Activated CD4-positive, alpha-beta T cell treated with anti-CD3 and anti-CD28 coated beads for 36 hours (primary cell): ENCODE data around the gene URB1. TPM values are rescaled to one million over a fixed set of nuclear protein-coding genes. Genes with fewer than 3 reads are reported as not detected.

Source experiments
- ATAC-seq: fragments of 200-7000 bp; cut with Tn5 transposase; one replicate; pipeline ENCODE4 v1.10.0; 2021; ENCODE audit warnings: mild to moderate bottlenecking, moderate library complexity
- CTCF ChIA-PET: fragments of 350-600 bp; sonication (Branson Sonifier 250); formaldehyde crosslinking; loops from one replicate; lab custom pipeline; 2021; ENCODE audit warnings: antibody characterized with exemption; lab: Charles Lee
- POLR2A ChIA-PET: fragments of 350-600 bp; sonication (Branson Sonifier 250); formaldehyde crosslinking; loops from one replicate; lab custom pipeline; 2021; ENCODE audit warnings: antibody characterized with exemption, inconsistent platforms; lab: Charles Lee
- DNase-seq: peaks from one replicate; pipeline ENCODE4 v3.0.0-alpha.2; 2020
- H3K27ac Mint-ChIP-seq: one replicate; pipeline ENCODE4 v1.8.0; 2021; ENCODE audit warnings: mixed read lengths
- H3K27me3 Mint-ChIP-seq: one replicate; pipeline ENCODE4 v1.8.0; 2021; ENCODE audit warnings: mixed read lengths
- H3K36me3 Mint-ChIP-seq: one replicate; pipeline ENCODE4 v1.8.0; 2021; ENCODE audit warnings: low read depth, mixed read lengths
- H3K4me1 Mint-ChIP-seq: one replicate; pipeline ENCODE4 v1.8.0; 2021; ENCODE audit warnings: mixed read lengths
- H3K4me3 Mint-ChIP-seq: one replicate; pipeline ENCODE4 v1.8.0; 2021; ENCODE audit warnings: mild to moderate bottlenecking, moderate library complexity, mixed read lengths
- H3K9me3 Mint-ChIP-seq: one replicate; pipeline ENCODE4 v1.8.0; 2021; ENCODE audit warnings: low read depth, mixed read lengths
- intact Hi-C, 2 experiments: fragments of 100-400 bp; cut with DNase I in 1 of 2; cut with micrococcal nuclease in 1 of 2; formaldehyde crosslinking; loops; one replicate each; pipeline versions ENCODE4 v1.14.2 to v1.15.1; 2022 to 2024; cut with DNase I, micrococcal nuclease
- total RNA-seq, 2 experiments: library from RNA; stranded (reverse); gene quantifications; one replicate each; pipeline ENCODE4 v1.2.3, GENCODE V29; 2021

Gene URB1
- total RNA-seq, 2 experiments from 2014 or later = 24.6 to 28.5 TPM

- ChIA-PET CTCF (no interaction called here), POLR2A (no interaction called here)
- Mint-ChIP-seq H3K36me3 (peaks cover 9% of the 10 kb centered on the region), H3K27ac (no peak overlapping the region), H3K9me3 (peaks cover 3% of the 10 kb centered on the region), H3K4me1 (no peaks in the 10 kb centered on the region), H3K4me3 (no peak overlapping the region), H3K27me3 (no peaks in the 10 kb centered on the region)
- no peak for DNase-seq
- intact Hi-C loops = no loop called here
- ATAC-seq = no peak
Observed at GRCh38 chr21:32422064-32422463, 29.3 kb upstream of the URB1 start.

- no peak overlapping the region for H3K4me3 Mint-ChIP-seq
- H3K27ac Mint-ChIP-seq = no peak overlapping the region
- H3K27me3 Mint-ChIP-seq = no peaks in the 10 kb centered on the region
- DNase-seq (no peak), ATAC-seq (no peak)
- peaks cover 15% of the 10 kb centered on the region for H3K36me3 Mint-ChIP-seq
- ChIA-PET CTCF (no interaction called here), POLR2A (no interaction called here)
- peaks cover 3% of the 10 kb centered on the region for H3K9me3 Mint-ChIP-seq
- H3K4me1 Mint-ChIP-seq = peaks cover 14% of the 10 kb centered on the region
- intact Hi-C loops = no loop called here
Observed at GRCh38 chr21:32418146-32418545, 25.3 kb upstream of the URB1 start.

DNA sequence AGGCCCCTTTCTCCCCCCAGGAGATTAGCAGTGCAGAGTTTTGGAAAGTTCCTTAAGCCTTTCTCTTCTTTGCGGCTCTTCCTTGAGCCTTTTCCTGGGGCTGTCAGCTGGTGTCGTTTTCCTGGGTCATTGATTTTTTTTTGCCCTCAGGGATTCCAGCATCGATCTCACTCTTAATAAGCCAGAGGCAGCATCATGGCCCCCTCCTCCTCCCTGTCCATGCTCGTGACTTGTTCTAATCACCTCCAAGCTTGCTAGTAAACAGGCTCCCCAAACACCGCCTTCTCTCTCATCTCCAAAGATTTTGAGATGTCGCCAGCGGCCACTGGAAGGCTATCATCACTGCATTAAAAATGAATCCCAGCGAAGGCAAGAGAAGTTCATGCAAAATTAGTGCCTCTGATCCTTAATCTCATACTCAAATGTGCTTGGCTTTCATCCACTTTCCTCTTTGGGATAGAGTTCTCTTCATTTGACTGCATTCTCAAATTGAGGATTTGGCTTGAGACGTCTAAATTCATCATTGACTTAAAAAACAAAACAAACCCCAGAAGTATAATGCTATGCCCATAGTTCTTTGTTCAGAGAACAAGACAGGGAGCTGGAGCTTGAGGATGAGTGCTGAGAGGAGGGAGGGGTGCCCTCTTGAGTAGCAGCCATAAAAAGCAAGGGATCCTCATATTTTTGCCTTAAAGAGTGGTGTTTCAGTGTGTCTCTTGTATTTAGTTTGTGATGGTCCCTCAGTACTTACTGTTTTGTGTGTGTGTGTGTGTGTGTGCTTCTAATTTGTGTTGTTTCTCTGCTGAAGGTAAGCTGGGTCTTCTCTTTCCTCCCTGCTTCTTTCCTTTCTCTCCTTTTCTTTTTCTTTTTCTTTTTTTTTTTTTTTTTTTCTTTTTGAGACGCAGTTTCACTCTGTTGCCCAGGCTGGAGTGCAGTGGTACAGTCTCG, 22.9 kb upstream of the URB1 start:
- Mint-ChIP-seq H3K9me3 (no peaks in the 10 kb centered on the region), H3K36me3 (peaks cover 15% of the 10 kb centered on the region), H3K4me3 (no peak overlapping the region), H3K27ac (no peak overlapping the region), H3K27me3 (no peaks in the 10 kb centered on the region), H3K4me1 (peaks cover 22% of the 10 kb centered on the region)
- DNase-seq = no peak
- intact Hi-C loops = no loop called here
- ATAC-seq = no peak
- POLR2A ChIA-PET = no interaction called here
- CTCF ChIA-PET = no interaction called here

DNA sequence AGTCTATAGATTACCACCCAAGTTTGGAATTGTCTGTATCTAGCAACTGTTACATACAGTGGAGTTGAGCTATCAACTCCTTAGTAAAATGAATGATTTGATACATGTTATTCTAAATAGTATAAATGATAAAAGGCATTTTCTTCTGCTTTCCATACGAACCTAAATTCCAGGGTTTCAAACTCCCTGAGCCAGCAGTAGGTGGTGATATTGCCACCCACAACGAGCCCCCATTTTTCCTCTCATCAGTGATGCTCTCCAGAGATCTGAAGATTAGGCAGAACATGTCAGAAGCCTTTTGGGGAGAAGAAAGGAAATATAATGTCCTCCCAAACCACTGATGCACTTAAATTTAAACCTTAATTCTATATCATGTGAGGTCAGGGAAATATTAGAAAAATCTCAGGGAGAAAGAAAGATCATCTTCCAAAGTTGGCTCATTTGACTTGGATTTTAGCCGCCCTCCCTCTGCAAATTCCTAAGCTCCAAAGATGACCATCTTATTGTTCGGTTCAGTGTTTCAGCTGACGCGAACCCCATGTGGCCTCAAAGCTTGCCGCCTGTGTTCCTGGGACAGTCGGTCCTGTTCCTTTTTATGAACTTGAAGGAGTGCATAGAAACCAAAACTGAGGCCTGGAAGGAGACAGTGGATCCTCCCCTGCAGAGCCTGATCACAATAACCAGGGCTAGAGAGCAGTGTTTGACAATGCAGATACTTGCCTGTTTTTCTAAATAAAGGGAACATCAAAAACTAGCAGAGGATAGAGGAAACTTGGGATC, 22.0 kb upstream of the URB1 start:
- ATAC-seq (no peak), DNase-seq (peak; percentile 14)
- ChIA-PET POLR2A (no interaction called here), CTCF (interaction anchor here (1.3 kb wide), 2 partner anchors 155 to 184 kb away, joined by 5 to 6 read pairs; no protein-coding TSS in a partner anchor)
- Mint-ChIP-seq H3K27ac (no peak overlapping the region), H3K36me3 (peaks cover 21% of the 10 kb centered on the region), H3K9me3 (no peaks in the 10 kb centered on the region), H3K4me1 (peaks cover 28% of the 10 kb centered on the region), H3K4me3 (no peak overlapping the region), H3K27me3 (no peaks in the 10 kb centered on the region)
- intact Hi-C loops = loop anchor here in 1 of 2 experiments (5.0 kb wide), 2 partner anchors 313 to 682 kb away; partner anchors contain the start of genes SCAF4 and SYNJ1

- H3K27ac Mint-ChIP-seq = no peak overlapping the region
- intact Hi-C loops = loop anchor here (2.0 to 5.0 kb wide), 3 partner anchors 79 to 682 kb away; partner anchors contain the start of genes SCAF4 (in 1 of the 2) and SYNJ1 (in 1 of the 2)
Observed at GRCh38 chr21:32413697-32414578, 21.1 kb upstream of the URB1 start.

GRCh38 chr21:32413015-32413504, 20.2 kb upstream of the URB1 start:
- H3K36me3 Mint-ChIP-seq = peaks cover 24% of the 10 kb centered on the region
- H3K4me3 Mint-ChIP-seq = peak overlapping the region; percentile 94
- H3K27me3 Mint-ChIP-seq = no peaks in the 10 kb centered on the region
- H3K27ac Mint-ChIP-seq = peak overlapping the region; percentile 84
- DNase-seq (no peak), ATAC-seq (no peak)
- peaks cover 28% of the 10 kb centered on the region for H3K4me1 Mint-ChIP-seq
- intact Hi-C loops = loop anchor here (2.0 to 5.0 kb wide), 3 partner anchors 80 to 681 kb away; partner anchors contain the start of genes SCAF4 (in 1 of the 2) and SYNJ1 (in 1 of the 2)
- no peaks in the 10 kb centered on the region for H3K9me3 Mint-ChIP-seq
- ChIA-PET CTCF (no interaction called here), POLR2A (no interaction called here)

More at GRCh38 chr21:32413697-32414578, 21.1 kb upstream of the URB1 start:
- CTCF ChIA-PET = interaction anchor here (1.3 kb wide), 2 partner anchors 155 to 185 kb away, joined by 5 to 6 read pairs; no protein-coding TSS in a partner anchor
- no peaks in the 10 kb centered on the region for H3K9me3 Mint-ChIP-seq
- peaks cover 21% of the 10 kb centered on the region for H3K36me3 Mint-ChIP-seq
- DNase-seq (peak; percentile 10), ATAC-seq (no peak)
- POLR2A ChIA-PET = interaction anchor here (0.6 kb wide), 1 partner anchor 11 kb away, joined by 3 read pairs; no protein-coding TSS in a partner anchor
- H3K27me3 Mint-ChIP-seq = no peaks in the 10 kb centered on the region
- peaks cover 28% of the 10 kb centered on the region for H3K4me1 Mint-ChIP-seq
- peak overlapping the region; percentile 94 for H3K4me3 Mint-ChIP-seq

DNA sequence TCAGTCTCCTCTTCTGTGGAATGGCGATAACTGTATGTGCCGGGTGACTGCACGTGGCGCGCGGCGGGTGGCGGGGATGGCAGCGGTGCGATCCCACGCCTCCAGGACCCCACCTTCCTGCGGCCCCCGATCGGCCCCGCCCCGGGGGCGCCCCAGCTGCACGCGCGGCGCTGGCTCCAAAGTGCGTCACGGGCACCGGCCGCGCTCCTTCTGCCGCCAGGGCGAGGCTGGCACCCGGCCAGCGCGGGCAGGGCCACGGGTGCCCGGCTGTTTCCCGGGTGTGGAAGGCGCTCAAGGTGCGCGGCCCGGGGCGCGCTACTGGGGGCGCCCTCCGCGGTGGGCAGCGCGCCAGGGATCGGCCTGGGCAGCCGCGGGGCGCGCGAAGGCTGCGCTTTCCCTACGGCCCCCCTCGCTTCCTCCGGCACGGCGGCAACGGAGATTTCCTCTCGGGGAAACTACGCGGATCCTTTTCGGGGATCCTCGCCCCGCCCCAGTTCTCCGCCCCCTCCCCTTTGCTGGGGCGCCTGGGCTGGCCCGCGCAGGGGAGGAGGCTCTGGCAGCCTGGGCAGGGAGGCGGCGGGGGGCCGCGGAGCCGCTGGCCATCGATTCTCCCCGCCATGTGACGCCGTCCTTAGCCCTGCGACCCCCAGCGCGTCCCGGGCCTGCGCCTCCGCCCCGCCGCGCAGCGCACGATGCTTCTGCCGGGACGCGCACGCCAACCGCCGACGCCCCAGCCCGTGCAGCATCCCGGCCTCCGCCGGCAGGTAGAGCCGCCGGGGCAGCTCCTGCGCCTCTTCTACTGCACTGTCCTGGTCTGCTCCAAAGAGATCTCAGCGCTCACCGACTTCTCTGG, 19.6 kb upstream of the URB1 start, which contains the start of gene EVA1C:
TSS of gene EVA1C (plus strand) at position 545 of the 853 bp plus-strand sequence. CDS start at position 693, 148 bp downstream.
- ATAC-seq = peak; percentile 68
- intact Hi-C loops = loop anchor here (1.0 to 5.0 kb wide), 8 partner anchors 19 to 680 kb away; partner anchors contain the start of genes URB1 (in 2 of the 2), CFAP298 (in 1 of the 2), SCAF4 (in 1 of the 2) and SYNJ1 (in 1 of the 2)
- peaks cover 24% of the 10 kb centered on the region for H3K36me3 Mint-ChIP-seq
- peak within 1 kb of the TSS; percentile 94 for H3K4me3 Mint-ChIP-seq
- H3K27ac Mint-ChIP-seq = peak within 1 kb of the TSS; percentile 97
- no peaks in the 10 kb centered on the region for H3K9me3 Mint-ChIP-seq
- DNase-seq = peak; percentile 80
- CTCF ChIA-PET = interaction anchor here (1.4 to 3.0 kb wide), 3 partner anchors 10 to 189 kb away, joined by 7 to 20 read pairs (median 14); no protein-coding TSS in a partner anchor
- POLR2A ChIA-PET = interaction anchor here (0.8 to 1.3 kb wide), 2 partner anchors 9 to 20 kb away, joined by 3 to 11 read pairs; no protein-coding TSS in a partner anchor
- H3K4me1 Mint-ChIP-seq = peaks cover 28% of the 10 kb centered on the region
- no peaks in the 10 kb centered on the region for H3K27me3 Mint-ChIP-seq

GRCh38 chr21:32411350-32412161, 18.7 kb upstream of the URB1 start:
- POLR2A ChIA-PET = interaction anchor here (0.8 to 1.3 kb wide), 2 partner anchors 8 to 19 kb away, joined by 3 to 11 read pairs; no protein-coding TSS in a partner anchor
- Mint-ChIP-seq H3K4me1 (peaks cover 28% of the 10 kb centered on the region), H3K4me3 (peak overlapping the region; percentile 94), H3K36me3 (peaks cover 21% of the 10 kb centered on the region), H3K27ac (peak overlapping the region; percentile 97), H3K27me3 (no peaks in the 10 kb centered on the region), H3K9me3 (no peaks in the 10 kb centered on the region)
- CTCF ChIA-PET = interaction anchor here (0.7 to 3.0 kb wide), 4 partner anchors 9 to 190 kb away, joined by 3 to 20 read pairs (median 10); no protein-coding TSS in a partner anchor
- intact Hi-C loops = loop anchor here (1.0 to 5.0 kb wide), 9 partner anchors 18 to 679 kb away; partner anchors contain the start of genes URB1 (in 2 of the 2), CFAP298 (in 1 of the 2), MIS18A (in 1 of the 2) and SCAF4 (in 1 of the 2)
- ATAC-seq (peak; percentile 64), DNase-seq (peak; percentile 80)
